GM10266 (cell line): ENCODE data around the gene OAF.

Experiments
- DNase-seq: peaks from one replicate; pipeline ENCODE4 v3.0.0; 2012; ENCODE audit errors: extremely low spot score
- TF ChIP-seq, protein P1 (sequence below): IDR thresholded peaks from 2 replicates; pipeline ENCODE4 v1.5.1; 2012; ENCODE audit warnings: mild to moderate bottlenecking, low read depth; ENCODE audit not compliant: control insufficient read depth, insufficient read depth; ENCODE audit errors: missing control alignments

Gene OAF

DNA sequence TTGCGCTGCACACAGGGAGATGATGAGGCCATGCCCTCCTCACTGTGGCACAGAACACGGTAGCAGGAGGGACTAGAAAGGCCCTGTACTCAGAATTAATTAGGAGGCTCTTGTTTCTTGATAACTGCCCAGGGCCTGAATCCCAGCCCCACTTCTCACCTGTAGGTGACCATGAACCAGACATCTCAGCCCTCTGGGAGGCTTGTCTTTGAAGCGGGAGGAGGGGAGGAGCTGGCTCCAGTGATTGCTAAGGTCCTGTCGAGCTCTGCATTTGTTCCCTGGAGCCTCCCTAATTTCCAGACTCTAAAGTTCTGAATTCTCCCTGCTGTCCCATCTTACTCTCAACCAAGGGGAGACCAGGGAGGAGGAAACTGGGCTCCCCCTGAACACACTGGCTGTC is 19.8 kb upstream of the OAF start:
- no peak for DNase-seq
- TF ChIP-seq, protein P1, sequence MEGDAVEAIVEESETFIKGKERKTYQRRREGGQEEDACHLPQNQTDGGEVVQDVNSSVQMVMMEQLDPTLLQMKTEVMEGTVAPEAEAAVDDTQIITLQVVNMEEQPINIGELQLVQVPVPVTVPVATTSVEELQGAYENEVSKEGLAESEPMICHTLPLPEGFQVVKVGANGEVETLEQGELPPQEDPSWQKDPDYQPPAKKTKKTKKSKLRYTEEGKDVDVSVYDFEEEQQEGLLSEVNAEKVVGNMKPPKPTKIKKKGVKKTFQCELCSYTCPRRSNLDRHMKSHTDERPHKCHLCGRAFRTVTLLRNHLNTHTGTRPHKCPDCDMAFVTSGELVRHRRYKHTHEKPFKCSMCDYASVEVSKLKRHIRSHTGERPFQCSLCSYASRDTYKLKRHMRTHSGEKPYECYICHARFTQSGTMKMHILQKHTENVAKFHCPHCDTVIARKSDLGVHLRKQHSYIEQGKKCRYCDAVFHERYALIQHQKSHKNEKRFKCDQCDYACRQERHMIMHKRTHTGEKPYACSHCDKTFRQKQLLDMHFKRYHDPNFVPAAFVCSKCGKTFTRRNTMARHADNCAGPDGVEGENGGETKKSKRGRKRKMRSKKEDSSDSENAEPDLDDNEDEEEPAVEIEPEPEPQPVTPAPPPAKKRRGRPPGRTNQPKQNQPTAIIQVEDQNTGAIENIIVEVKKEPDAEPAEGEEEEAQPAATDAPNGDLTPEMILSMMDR: no peak

DNA sequence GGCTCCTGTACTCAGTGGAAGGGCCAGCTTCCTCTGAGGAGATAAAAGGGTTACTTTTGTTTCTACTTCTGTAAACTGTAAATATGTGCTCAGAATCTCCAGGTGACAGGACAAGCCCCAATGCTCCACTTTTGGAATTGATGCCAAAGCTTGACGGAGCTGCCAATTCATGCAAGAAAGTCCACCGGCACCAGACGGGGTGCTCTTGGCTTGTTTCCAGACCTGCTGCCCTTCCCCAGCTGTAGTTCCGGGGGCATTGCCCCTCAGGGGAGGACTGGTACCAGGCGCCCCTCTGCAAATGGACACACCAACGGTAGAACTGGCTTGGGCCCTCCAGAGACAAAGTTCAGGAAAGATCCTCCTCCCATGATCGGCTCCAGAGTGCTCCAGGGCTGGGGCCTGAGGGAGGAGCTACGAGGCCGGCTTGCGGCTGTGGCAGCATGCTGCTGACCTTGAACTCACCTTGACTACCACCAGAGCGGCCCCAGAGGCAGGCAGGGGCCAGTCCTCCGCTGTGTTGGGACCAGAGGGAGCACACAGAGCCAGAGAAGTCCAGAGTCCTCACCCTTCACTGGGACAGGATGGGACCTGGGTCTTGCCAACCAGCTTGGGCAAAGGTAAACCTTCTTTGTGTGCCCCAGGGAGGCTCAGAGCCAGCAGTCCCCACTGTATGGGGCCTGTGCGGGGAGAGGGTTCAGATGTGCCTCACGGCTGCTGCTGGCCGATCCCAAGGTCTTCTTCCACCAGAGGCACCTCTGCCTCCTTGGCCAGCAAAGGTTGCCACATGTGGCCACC is 17.8 kb upstream of the OAF start:
- DNase-seq: no peak
- TF ChIP-seq, protein P1: no peak

DNA sequence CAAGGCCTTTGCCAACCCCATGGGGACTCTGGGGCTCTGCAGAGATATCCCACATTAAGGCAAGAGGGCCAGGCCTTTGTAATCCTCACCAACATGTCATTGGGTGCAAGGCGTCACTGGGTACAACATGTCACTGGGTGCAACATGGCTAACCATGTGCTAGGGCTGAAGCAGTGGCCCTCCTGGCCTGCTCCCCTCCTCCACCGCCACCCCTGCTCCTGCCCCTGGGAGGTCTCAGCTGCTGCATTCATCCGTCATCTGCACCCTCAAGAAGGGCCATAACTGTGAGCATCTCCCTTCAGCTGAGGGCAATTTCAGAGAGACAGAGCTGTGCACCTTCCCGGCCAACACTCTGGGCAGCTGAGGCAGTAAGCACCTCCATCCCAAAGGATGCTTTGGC is 16.7 kb upstream of the OAF start:
- TF ChIP-seq, protein P1: no peak
- DNase-seq: no peak

DNA sequence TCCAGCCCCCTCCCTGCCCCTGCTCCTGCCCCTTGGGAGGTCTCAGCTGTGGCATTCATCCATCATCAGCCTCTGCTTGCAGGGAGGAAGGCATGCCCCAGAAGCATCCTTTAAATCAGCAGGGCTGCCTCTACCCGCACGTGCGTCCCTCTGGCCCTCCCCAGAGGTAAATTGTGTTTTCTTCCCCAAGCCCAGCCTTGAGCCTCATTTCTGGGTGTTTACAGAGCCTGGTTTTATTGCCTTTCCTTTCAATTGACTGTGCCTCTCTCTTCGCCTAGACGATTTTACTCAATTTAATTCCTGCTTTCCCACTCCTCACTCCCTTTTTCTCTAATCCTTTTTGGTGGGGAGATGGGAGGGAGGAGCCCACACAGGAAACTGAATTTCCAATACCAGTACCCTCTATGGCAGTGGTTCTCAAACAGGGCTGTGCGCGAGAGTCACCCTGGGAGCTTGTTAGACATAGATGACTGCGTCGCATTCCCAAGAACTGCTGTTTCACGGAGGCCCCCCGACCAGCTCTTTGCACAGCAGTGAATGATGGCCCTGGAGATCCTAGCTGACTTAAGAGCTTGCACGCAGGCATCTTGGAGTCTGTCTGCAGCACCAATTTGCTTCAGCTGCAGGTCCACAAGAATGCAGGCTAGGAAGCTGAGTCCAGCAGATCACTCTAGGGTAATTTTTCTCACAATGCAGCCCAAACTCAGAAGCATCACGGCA is 15.1 kb upstream of the OAF start:
- TF ChIP-seq, protein P1: no peak
- DNase-seq: no peak

DNA sequence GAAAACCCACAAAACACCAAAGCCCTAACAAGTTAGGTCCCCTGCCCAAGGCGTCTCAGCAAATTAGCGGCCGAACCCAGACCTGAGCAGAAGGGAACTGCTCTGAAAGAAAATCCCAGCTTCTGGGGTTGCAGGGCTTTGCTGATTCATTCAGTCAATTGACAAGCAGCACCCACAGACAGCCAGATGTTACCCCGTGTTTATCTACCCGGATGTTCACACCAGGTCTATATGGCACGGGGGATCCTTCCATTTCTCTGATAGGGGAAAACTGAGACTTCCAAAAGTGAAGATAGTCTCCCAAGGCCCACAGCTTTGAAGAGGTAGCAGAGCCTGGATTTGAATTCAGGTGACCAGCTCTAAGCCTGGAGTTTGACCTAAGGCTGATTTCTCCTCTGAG is 14.0 kb upstream of the OAF start:
- TF ChIP-seq, protein P1: no peak
- no peak for DNase-seq

DNA sequence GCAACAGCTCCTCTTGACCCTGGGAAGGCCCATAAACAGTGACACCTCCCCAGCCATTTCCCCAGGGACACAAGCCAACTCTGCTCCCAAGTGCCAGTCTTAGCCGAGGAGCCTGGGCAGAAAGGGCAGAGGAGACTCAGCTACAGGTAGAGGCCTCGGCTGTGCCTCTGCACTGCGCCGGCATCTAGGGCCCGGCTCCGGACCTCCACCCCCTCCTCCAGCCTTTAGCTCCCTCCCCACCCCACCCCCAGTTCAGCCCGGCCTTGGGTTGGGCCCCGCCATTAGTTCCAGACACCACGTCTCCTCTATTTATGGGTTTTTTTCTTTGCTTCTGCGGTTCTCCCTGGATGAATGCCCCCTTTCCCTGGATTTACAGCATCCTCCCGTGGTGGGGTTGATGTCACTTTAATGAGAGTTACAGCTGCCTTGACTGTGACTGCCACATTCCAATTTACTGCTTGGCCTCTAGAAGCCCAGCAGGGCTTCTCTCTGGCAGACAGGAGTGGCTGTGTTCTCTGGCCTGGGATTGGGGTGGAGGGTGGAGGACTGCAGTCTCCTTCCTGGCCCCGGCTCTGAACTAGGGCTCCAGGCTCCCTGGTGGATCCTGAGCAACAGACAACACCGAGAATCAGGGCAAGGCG is 13.5 kb upstream of the OAF start:
- TF ChIP-seq, protein P1: no peak
- DNase-seq: no peak
